HEK293 (cell line): Measurements from ENCODE around the gene UGT2B7.

Experiments
- CTCF ChIA-PET: fragments of 350-600 bp; formaldehyde crosslinking; extraction: SDS; loops from one replicate; lab custom pipeline; 2021; ENCODE audit warnings: antibody characterized with exemption; lab: Yijun Ruan, JAX
- POLR2A ChIA-PET: fragments of 300-600 bp; formaldehyde crosslinking; extraction: SDS; loops from one replicate; lab custom pipeline; 2020; ENCODE audit warnings: antibody characterized with exemption, inconsistent platforms; lab: Yijun Ruan, JAX
- H3K27ac ChIP-seq: fragments of 200-500 bp; sonication (Bioruptor generic); 2 replicates; pipeline ENCODE4 v1.5.1; 2014; ENCODE audit warnings: low read depth, low read length, control low read depth, inconsistent platforms; ENCODE audit errors: extremely low read depth
- H3K36me3 ChIP-seq, 2 experiments: fragments of 200-500 bp in 1 of 2; sonication (Bioruptor generic) in 1 of 2; 1 replicate in 1 of 2; 2 replicates in 1 of 2; pipeline ENCODE4 v1.5.1; 2014 to 2017; ENCODE audit warnings: inconsistent platforms in 2 of 2, low read length in 2 of 2; ENCODE audit not compliant: control insufficient read depth in 2 of 2, insufficient read depth in 1 of 2
- H3K4me1 ChIP-seq: fragments of 200-500 bp; sonication (Bioruptor generic); 2 replicates; pipeline ENCODE4 v1.5.1; 2014; ENCODE audit warnings: mild to moderate bottlenecking, low read length, inconsistent platforms; ENCODE audit not compliant: control insufficient read depth, insufficient read depth
- H3K4me3 ChIP-seq: 2 replicates; pipeline ENCODE4 v1.5.1; 2011; ENCODE audit warnings: low read depth, mild to moderate bottlenecking, control low read depth, low read length, moderate library complexity
- H3K9me3 ChIP-seq: fragments of 200-500 bp; sonication (Bioruptor generic); 2 replicates; pipeline ENCODE4 v1.5.1; 2014; ENCODE audit warnings: low read depth, low read length, inconsistent platforms; ENCODE audit not compliant: control insufficient read depth, insufficient read depth
- EGR2 ChIP-seq: fragments of 450-650 bp; formaldehyde crosslinking; IDR thresholded peaks from 2 replicates; pipeline ENCODE4 v1.5.1; 2016; ENCODE audit warnings: low read depth, missing biosample characterization, missing genetic modification characterization
- OSR2 ChIP-seq: fragments of 450-650 bp; formaldehyde crosslinking; IDR thresholded peaks from 2 replicates; pipeline ENCODE4 v1.5.1; 2016; ENCODE audit warnings: missing biosample characterization, missing genetic modification characterization
- PRDM1 ChIP-seq: fragments of 450-650 bp; formaldehyde crosslinking; IDR thresholded peaks from 2 replicates; pipeline ENCODE4; 2016; ENCODE audit warnings: missing biosample characterization, missing genetic modification characterization
- SCRT1 ChIP-seq: fragments of 450-650 bp; formaldehyde crosslinking; IDR thresholded peaks from 2 replicates; pipeline ENCODE4 v1.5.1; 2016; ENCODE audit warnings: missing biosample characterization, missing genetic modification characterization, borderline replicate concordance
- ZEB2 ChIP-seq: fragments of 450-650 bp; formaldehyde crosslinking; IDR thresholded peaks from 2 replicates; pipeline ENCODE4 v1.5.1; 2016; ENCODE audit warnings: missing biosample characterization, missing genetic modification characterization
- ZNF133 ChIP-seq: fragments of 450-650 bp; formaldehyde crosslinking; IDR thresholded peaks from 2 replicates; pipeline ENCODE4 v1.5.1; 2016; ENCODE audit warnings: missing biosample characterization, missing genetic modification characterization
- ZNF280C ChIP-seq: fragments of 450-650 bp; formaldehyde crosslinking; IDR thresholded peaks from 2 replicates; pipeline ENCODE4 v1.5.1; 2016; ENCODE audit warnings: missing biosample characterization, missing genetic modification characterization
- ZNF350 ChIP-seq: fragments of 450-650 bp; formaldehyde crosslinking; IDR thresholded peaks from 2 replicates; pipeline ENCODE4 v1.5.0; 2017; ENCODE audit warnings: missing biosample characterization, mild to moderate bottlenecking, missing genetic modification characterization
- ZNF488 ChIP-seq: fragments of 450-650 bp; formaldehyde crosslinking; IDR thresholded peaks from 2 replicates; pipeline ENCODE4 v1.5.1; 2016; ENCODE audit warnings: missing biosample characterization, missing genetic modification characterization
- ZNF600 ChIP-seq: fragments of 450-650 bp; formaldehyde crosslinking; IDR thresholded peaks from 2 replicates; pipeline ENCODE4 v1.5.1; 2016; ENCODE audit warnings: missing biosample characterization, missing genetic modification characterization
- ZNF768 ChIP-seq: fragments of 450-650 bp; formaldehyde crosslinking; IDR thresholded peaks from 2 replicates; pipeline ENCODE4 v1.5.1; 2018; ENCODE audit warnings: missing biosample characterization, mild to moderate bottlenecking, missing genetic modification characterization
- TF ChIP-seq, protein P1 (sequence below): fragments of 450-650 bp; formaldehyde crosslinking; IDR thresholded peaks from 2 replicates; pipeline ENCODE4 v1.5.1; 2016; ENCODE audit warnings: missing biosample characterization, missing genetic modification characterization, borderline replicate concordance
- TF ChIP-seq, protein P2 (sequence below): fragments of 450-650 bp; formaldehyde crosslinking; IDR thresholded peaks from 2 replicates; pipeline ENCODE4 v1.5.1; 2016; ENCODE audit warnings: missing biosample characterization, missing genetic modification characterization
- TF ChIP-seq, protein P3 (sequence below): fragments of 450-650 bp; formaldehyde crosslinking; IDR thresholded peaks from 2 replicates; pipeline ENCODE4 v1.5.1; 2016; ENCODE audit warnings: missing biosample characterization, missing genetic modification characterization

The UGT2B7 gene

DNA sequence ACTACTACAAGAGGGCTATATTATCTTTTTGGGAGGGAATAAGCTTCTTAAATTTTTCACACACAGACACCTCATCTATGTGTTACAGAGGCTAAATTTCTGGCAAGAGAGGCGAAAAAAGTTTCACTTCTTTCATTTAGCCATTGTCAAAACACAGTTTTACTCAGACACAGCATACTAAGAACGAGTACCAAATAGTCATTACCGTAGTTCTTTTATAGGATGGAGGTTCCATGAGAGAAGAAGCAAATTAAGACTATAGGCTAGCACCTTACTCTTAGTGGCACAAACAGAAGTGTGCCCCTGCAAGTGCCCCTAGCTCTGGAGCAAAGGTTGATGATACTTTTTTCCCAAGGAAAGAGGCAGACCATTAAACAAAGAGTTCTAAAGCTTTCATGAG, 26.2 kb downstream of the UGT2B7 start (continued):
- TF ChIP-seq, protein P1, sequence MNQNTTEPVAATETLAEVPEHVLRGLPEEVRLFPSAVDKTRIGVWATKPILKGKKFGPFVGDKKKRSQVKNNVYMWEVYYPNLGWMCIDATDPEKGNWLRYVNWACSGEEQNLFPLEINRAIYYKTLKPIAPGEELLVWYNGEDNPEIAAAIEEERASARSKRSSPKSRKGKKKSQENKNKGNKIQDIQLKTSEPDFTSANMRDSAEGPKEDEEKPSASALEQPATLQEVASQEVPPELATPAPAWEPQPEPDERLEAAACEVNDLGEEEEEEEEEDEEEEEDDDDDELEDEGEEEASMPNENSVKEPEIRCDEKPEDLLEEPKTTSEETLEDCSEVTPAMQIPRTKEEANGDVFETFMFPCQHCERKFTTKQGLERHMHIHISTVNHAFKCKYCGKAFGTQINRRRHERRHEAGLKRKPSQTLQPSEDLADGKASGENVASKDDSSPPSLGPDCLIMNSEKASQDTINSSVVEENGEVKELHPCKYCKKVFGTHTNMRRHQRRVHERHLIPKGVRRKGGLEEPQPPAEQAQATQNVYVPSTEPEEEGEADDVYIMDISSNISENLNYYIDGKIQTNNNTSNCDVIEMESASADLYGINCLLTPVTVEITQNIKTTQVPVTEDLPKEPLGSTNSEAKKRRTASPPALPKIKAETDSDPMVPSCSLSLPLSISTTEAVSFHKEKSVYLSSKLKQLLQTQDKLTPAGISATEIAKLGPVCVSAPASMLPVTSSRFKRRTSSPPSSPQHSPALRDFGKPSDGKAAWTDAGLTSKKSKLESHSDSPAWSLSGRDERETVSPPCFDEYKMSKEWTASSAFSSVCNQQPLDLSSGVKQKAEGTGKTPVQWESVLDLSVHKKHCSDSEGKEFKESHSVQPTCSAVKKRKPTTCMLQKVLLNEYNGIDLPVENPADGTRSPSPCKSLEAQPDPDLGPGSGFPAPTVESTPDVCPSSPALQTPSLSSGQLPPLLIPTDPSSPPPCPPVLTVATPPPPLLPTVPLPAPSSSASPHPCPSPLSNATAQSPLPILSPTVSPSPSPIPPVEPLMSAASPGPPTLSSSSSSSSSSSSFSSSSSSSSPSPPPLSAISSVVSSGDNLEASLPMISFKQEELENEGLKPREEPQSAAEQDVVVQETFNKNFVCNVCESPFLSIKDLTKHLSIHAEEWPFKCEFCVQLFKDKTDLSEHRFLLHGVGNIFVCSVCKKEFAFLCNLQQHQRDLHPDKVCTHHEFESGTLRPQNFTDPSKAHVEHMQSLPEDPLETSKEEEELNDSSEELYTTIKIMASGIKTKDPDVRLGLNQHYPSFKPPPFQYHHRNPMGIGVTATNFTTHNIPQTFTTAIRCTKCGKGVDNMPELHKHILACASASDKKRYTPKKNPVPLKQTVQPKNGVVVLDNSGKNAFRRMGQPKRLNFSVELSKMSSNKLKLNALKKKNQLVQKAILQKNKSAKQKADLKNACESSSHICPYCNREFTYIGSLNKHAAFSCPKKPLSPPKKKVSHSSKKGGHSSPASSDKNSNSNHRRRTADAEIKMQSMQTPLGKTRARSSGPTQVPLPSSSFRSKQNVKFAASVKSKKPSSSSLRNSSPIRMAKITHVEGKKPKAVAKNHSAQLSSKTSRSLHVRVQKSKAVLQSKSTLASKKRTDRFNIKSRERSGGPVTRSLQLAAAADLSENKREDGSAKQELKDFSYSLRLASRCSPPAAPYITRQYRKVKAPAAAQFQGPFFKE: no peak
- TF ChIP-seq SCRT1 (tag by site-specific recombination): no peak
- TF ChIP-seq ZNF350 (tag by site-specific recombination): no peak
- no peak for TF ChIP-seq OSR2

DNA sequence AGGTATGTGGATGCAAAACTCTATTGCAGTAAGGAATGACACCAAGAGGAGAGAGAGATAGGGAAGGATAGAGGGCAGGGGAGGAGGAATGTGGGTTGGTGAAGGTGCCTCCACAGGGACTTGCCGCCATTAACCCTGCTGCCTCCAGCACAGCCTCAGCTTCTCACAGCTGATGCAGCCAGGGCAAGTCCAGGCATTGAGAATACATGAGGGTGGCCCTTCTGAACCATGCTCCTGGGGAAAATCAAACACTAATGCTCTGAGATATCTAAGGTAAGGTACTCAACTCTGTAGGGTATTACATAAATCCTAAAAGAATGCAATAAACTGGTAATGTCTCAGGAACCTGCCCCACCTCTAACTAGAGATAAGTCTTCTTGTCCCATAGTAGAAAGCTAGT, 28.7 kb downstream of the UGT2B7 start:
- H3K27ac ChIP-seq: no peak overlapping the region
- H3K4me1 ChIP-seq: no peaks in the 10 kb centered on the region
- ChIA-PET CTCF (no interaction called here), POLR2A (no interaction called here)
- TF ChIP-seq ZNF488 (tag by site-specific recombination) (no peak), ZNF768 (tag by site-specific recombination) (no peak), SCRT1 (tag by site-specific recombination) (no peak), ZNF600 (tag by site-specific recombination) (no peak), EGR2 (tag by site-specific recombination) (no peak)
- H3K36me3 ChIP-seq: no peaks in the 10 kb centered on the region
- H3K4me3 ChIP-seq: no peak overlapping the region
- no peaks in the 10 kb centered on the region for H3K9me3 ChIP-seq

GRCh38 chr4:69126024-69126423, 29.8 kb downstream of the UGT2B7 start:
- Histone ChIP-seq H3K4me1 (no peaks in the 10 kb centered on the region), H3K9me3 (no peaks in the 10 kb centered on the region), H3K27ac (no peak overlapping the region), H3K4me3 (no peak overlapping the region), H3K36me3 (no peaks in the 10 kb centered on the region)
- ChIA-PET POLR2A (no interaction called here), CTCF (no interaction called here)
- TF ChIP-seq ZNF280C (tag by site-specific recombination): no peak
- TF ChIP-seq PRDM1 (tag by site-specific recombination): no peak
- TF ChIP-seq, all 188 proteins: peak for 0

GRCh38 chr4:69133993-69134392, 37.7 kb downstream of the UGT2B7 start:
- H3K4me3 ChIP-seq: no peak overlapping the region
- H3K27ac ChIP-seq: no peak overlapping the region
- POLR2A ChIA-PET: no interaction called here
- TF ChIP-seq, protein P2, sequence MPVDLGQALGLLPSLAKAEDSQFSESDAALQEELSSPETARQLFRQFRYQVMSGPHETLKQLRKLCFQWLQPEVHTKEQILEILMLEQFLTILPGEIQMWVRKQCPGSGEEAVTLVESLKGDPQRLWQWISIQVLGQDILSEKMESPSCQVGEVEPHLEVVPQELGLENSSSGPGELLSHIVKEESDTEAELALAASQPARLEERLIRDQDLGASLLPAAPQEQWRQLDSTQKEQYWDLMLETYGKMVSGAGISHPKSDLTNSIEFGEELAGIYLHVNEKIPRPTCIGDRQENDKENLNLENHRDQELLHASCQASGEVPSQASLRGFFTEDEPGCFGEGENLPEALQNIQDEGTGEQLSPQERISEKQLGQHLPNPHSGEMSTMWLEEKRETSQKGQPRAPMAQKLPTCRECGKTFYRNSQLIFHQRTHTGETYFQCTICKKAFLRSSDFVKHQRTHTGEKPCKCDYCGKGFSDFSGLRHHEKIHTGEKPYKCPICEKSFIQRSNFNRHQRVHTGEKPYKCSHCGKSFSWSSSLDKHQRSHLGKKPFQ (tag by site-specific recombination): no peak
- no peak for TF ChIP-seq ZEB2
- TF ChIP-seq ZNF133 (tag by site-specific recombination): no peak
- TF ChIP-seq, protein P3, sequence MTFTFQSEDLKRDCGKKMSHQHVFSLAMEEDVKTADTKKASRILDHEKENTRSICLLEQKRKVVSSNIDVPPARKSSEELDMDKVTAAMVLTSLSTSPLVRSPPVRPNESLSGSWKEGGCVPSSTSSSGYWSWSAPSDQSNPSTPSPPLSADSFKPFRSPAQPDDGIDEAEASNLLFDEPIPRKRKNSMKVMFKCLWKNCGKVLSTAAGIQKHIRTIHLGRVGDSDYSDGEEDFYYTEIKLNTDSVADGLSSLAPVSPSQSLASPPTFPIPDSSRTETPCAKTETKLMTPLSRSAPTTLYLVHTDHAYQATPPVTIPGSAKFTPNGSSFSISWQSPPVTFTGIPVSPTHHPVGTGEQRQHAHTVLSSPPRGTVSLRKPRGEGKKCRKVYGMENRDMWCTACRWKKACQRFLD (tag by site-specific recombination): no peak
- H3K9me3 ChIP-seq: no peaks in the 10 kb centered on the region
- no peaks in the 10 kb centered on the region for H3K4me1 ChIP-seq
- CTCF ChIA-PET: no interaction called here
- no peaks in the 10 kb centered on the region for H3K36me3 ChIP-seq
